Measurements from ENCODE around the gene RHD.

DNA sequence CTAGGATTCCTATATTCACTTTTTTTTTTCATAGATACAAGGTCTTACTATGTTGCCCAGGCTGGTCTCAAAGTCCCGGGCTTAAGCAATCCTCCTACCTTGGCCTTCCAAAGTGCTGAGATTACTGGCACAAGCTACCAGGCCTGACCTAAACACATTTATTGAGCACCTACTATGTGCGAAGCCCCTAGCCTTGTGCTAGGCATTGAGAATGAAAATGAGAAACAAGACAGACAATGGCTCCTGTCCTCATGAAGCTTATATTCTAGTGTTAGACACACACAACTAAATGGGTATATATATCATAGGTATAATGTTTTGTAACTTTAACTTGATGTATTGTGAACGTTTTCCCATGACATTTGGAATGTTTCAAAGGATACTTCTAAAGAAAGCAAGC lies 77.3 kb downstream of the RHD start:
- TF ChIP-seq, protein P1, sequence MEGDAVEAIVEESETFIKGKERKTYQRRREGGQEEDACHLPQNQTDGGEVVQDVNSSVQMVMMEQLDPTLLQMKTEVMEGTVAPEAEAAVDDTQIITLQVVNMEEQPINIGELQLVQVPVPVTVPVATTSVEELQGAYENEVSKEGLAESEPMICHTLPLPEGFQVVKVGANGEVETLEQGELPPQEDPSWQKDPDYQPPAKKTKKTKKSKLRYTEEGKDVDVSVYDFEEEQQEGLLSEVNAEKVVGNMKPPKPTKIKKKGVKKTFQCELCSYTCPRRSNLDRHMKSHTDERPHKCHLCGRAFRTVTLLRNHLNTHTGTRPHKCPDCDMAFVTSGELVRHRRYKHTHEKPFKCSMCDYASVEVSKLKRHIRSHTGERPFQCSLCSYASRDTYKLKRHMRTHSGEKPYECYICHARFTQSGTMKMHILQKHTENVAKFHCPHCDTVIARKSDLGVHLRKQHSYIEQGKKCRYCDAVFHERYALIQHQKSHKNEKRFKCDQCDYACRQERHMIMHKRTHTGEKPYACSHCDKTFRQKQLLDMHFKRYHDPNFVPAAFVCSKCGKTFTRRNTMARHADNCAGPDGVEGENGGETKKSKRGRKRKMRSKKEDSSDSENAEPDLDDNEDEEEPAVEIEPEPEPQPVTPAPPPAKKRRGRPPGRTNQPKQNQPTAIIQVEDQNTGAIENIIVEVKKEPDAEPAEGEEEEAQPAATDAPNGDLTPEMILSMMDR (conservative IDR thresholded peaks at IDR 0.05; ENCODE audit: low read depth in 2 of 2), result no peak
- TF ChIP-seq POLR2AphosphoS5 (IDR thresholded peaks at IDR 0.05; ENCODE audit: low read depth) (no peak), EZH2 (IDR thresholded peaks at IDR 0.05; ENCODE audit: low read depth, unreplicated experiment) (no peak), EZH2phosphoT487 (IDR thresholded peaks at IDR 0.05; ENCODE audit: unreplicated experiment) (no peak), JUNB (IDR thresholded peaks at IDR 0.05; ENCODE audit: unreplicated experiment) (no peak), STAT1 (IDR thresholded peaks at IDR 0.05; ENCODE audit: unreplicated experiment) (no peak), CREB1 (CRISPR knock-in tag; IDR thresholded peaks at IDR 0.05; ENCODE audit: low read depth) (no peak), ZNF331 (CRISPR knock-in tag; IDR thresholded peaks at IDR 0.05; ENCODE audit: low read depth) (no peak)

Measured in GM23338 (cell line).